CD14-positive monocyte (primary cell): ENCODE results near the gene AHSG. TPM values are rescaled to one million over a fixed set of nuclear protein-coding genes. Genes with fewer than 3 reads are reported as not detected.

Experiments used
- DNase-seq, 3 donors: peaks; one replicate each; pipeline ENCODE4 v3.0.0-alpha.2; 2011 to 2022
- H2AFZ ChIP-seq: 2 replicates; pipeline ENCODE4 v1.6.0; 2012; ENCODE audit warnings: mild to moderate bottlenecking, low read depth, low read length, inconsistent platforms; ENCODE audit not compliant: insufficient read depth, poor library complexity, severe bottlenecking
- H3K27ac ChIP-seq, 2 donors: 1 replicate in 1 of 2; 2 replicates in 1 of 2; pipeline ENCODE4 v1.5.1; 2012 to 2013; ENCODE audit warnings: low read length in 2 of 2, control low read depth in 1 of 2, inconsistent platforms in 1 of 2, low read depth in 1 of 2, mild to moderate bottlenecking in 1 of 2
- H3K27me3 ChIP-seq, 2 donors: one replicate each; pipeline versions ENCODE4 v1.6.0 to v1.6.1; 2011 to 2013; ENCODE audit warnings: low read length in 2 of 2; ENCODE audit not compliant: control insufficient read depth in 2 of 2, insufficient read depth in 2 of 2
- H3K36me3 ChIP-seq, 2 donors: replicated peaks in 1 of 2; 1 replicate in 1 of 2; 2 replicates in 1 of 2; pipeline versions ENCODE4 v1.5.1 to v1.6.1; 2012 to 2013; ENCODE audit warnings: low read length in 2 of 2, control low read depth in 1 of 2, inconsistent platforms in 1 of 2, mild to moderate bottlenecking in 1 of 2; ENCODE audit not compliant: insufficient read depth in 2 of 2, control insufficient read depth in 1 of 2
- H3K4me1 ChIP-seq, 2 donors: 1 replicate in 1 of 2; 2 replicates in 1 of 2; pipeline versions ENCODE4 v1.5.1 to v1.6.1; 2012 to 2013; ENCODE audit warnings: low read length in 2 of 2, control low read depth in 1 of 2, inconsistent platforms in 1 of 2, mild to moderate bottlenecking in 1 of 2, moderate library complexity in 1 of 2; ENCODE audit not compliant: insufficient read depth in 2 of 2, control insufficient read depth in 1 of 2
- H3K4me2 ChIP-seq: replicated peaks from 2 replicates; pipeline ENCODE3; 2012; ENCODE audit warnings: low read length, moderate library complexity, mild to moderate bottlenecking; ENCODE audit not compliant: poor library complexity, severe bottlenecking; ENCODE audit errors: extremely low read depth
- H3K4me3 ChIP-seq, 3 experiments: fragments of 200-600 bp in 1 of 3; sonication (generic) in 1 of 3; replicated peaks in 1 of 3; 1 replicate in 2 of 3; 2 replicates in 1 of 3; pipeline ENCODE4 v1.5.1; 2011 to 2013; ENCODE audit warnings: low read length in 3 of 3, mild to moderate bottlenecking in 3 of 3, control low read depth in 2 of 3, low read depth in 2 of 3, inconsistent platforms in 1 of 3, moderate library complexity in 1 of 3
- H3K79me2 ChIP-seq: 2 replicates; pipeline ENCODE4 v1.6.0; 2012; ENCODE audit warnings: mild to moderate bottlenecking, control low read depth, inconsistent platforms, low read length, moderate library complexity; ENCODE audit not compliant: insufficient read depth
- H3K9ac ChIP-seq: 2 replicates; pipeline ENCODE4 v1.6.0; 2017; ENCODE audit warnings: low read length, mild to moderate bottlenecking; ENCODE audit not compliant: insufficient read depth, poor library complexity, severe bottlenecking
- H3K9me3 ChIP-seq, 2 donors: replicated peaks in 1 of 2; 1 replicate in 1 of 2; 2 replicates in 1 of 2; pipeline versions ENCODE4 v1.5.1 to v1.6.1; 2012 to 2013; ENCODE audit warnings: low read length in 2 of 2, control low read depth in 1 of 2; ENCODE audit not compliant: control insufficient read depth in 1 of 2, insufficient read depth in 1 of 2
- H4K20me1 ChIP-seq: 2 replicates; pipeline ENCODE4 v1.6.0; 2012; ENCODE audit warnings: mild to moderate bottlenecking, low read length, control low read depth, moderate library complexity; ENCODE audit not compliant: insufficient read depth
- H3K27ac Mint-ChIP-seq, 7 donors: one replicate each; pipeline ENCODE4 v1.8.0; 2020; ENCODE audit warnings: mild to moderate bottlenecking in 7 of 7, mixed read lengths in 7 of 7, moderate library complexity in 6 of 7, inconsistent platforms in 2 of 7
- H3K27me3 Mint-ChIP-seq, 3 donors: one replicate each; pipeline ENCODE4 v1.8.0; 2021 to 2022; ENCODE audit warnings: low read depth in 3 of 3, mild to moderate bottlenecking in 3 of 3, mixed read lengths in 3 of 3, moderate library complexity in 3 of 3, inconsistent platforms in 1 of 3
- H3K36me3 Mint-ChIP-seq, 2 donors: one replicate each; pipeline ENCODE4 v1.8.0; 2020; ENCODE audit warnings: mixed read lengths in 2 of 2, inconsistent platforms in 1 of 2, mild to moderate bottlenecking in 1 of 2
- H3K4me1 Mint-ChIP-seq: one replicate; pipeline ENCODE4 v1.8.0; 2020; ENCODE audit warnings: mild to moderate bottlenecking, mixed read lengths
- H3K4me3 Mint-ChIP-seq, 2 donors: one replicate each; pipeline ENCODE4 v1.8.0; 2020; ENCODE audit warnings: mild to moderate bottlenecking in 2 of 2, mixed read lengths in 2 of 2, moderate library complexity in 1 of 2
- H3K9me3 Mint-ChIP-seq, 7 donors: one replicate each; pipeline ENCODE4 v1.8.0; 2020 to 2022; ENCODE audit warnings: mixed read lengths in 7 of 7, mild to moderate bottlenecking in 6 of 7, moderate library complexity in 6 of 7, inconsistent platforms in 2 of 7
- CTCF ChIP-seq: fragments of 200-600 bp; IDR thresholded peaks from one replicate; pipeline ENCODE4 v1.8.0; 2022; ENCODE audit warnings: antibody characterized with exemption, mild to moderate bottlenecking
- WGBS: methylation state at CpG from one replicate; pipeline ENCODE4 v1.1.5; 2013; ENCODE audit warnings: missing lambda C conversion rate; ENCODE audit not compliant: insufficient coverage; 5-methylcytosine and 5-hydroxymethylcytosine counted together
- intact Hi-C, 2 donors: fragments of 100-400 bp; cut with micrococcal nuclease; formaldehyde crosslinking; loops; one replicate each; pipeline versions ENCODE4 v1.15.0 to v1.15.1; 2023
- polyA plus RNA-seq, 3 donors: library from polyadenylated mRNA; depleted of rRNA in 1 of 3; unstranded in 2 of 3; stranded (reverse) in 1 of 3; fragments of 300-500 nt in 2 of 3; fragments of >200 nt in 1 of 3; fragmentation: Illumina TruSeq in 2 of 3; gene quantifications; 1 replicate in 2 of 3; 2 replicates in 1 of 3; pipeline ENCODE4 v1.2.3, GENCODE V29; 2012 to 2021

The AHSG gene
- polyA plus RNA-seq, 3 donors: not detected

- Mint-ChIP-seq H3K27me3 (peaks cover 18 to 22% (median 21%) of the 10 kb centered on the region in 3 donors), H3K36me3 (no peaks in the 10 kb centered on the region), H3K27ac (no peak overlapping the region), H3K9me3 (no peaks in the 10 kb centered on the region), H3K4me1 (peaks cover 13% of the 10 kb centered on the region), H3K4me3 (no peak overlapping the region)
- WGBS: no CpG with 5 or more reads among the region's 5 CpGs
- intact Hi-C loops: loop anchor here (5.0 to 10.0 kb wide), 2 partner anchors 635 to 637 kb away; no protein-coding TSS in a partner anchor
- Histone ChIP-seq H3K36me3 (no peaks in the 10 kb centered on the region), H3K79me2 (no peaks in the 10 kb centered on the region), H3K27me3 (peaks cover 5 to 19% of the 10 kb centered on the region in 2 donors), H4K20me1 (no peaks in the 10 kb centered on the region), H3K4me1 (peaks cover 6 to 10% of the 10 kb centered on the region in 2 donors), H3K9ac (no peak overlapping the region), H3K9me3 (no peaks in the 10 kb centered on the region), H3K4me3 (no peak overlapping the region), H3K4me2 (no peak overlapping the region), H3K27ac (no peak overlapping the region), H2AFZ (no peak overlapping the region)
- no peak for TF ChIP-seq CTCF
- DNase-seq: no peak
These were observed 6.9 kb downstream of the AHSG start for GRCh38 chr3:186619787-186620212.

GRCh38 chr3:186620213-186621092 is 7.6 kb downstream of the AHSG start:
- Histone ChIP-seq H2AFZ (no peak overlapping the region), H3K27ac (no peak overlapping the region), H3K9ac (no peak overlapping the region), H3K4me3 (no peak overlapping the region), H3K79me2 (no peaks in the 10 kb centered on the region), H3K4me2 (no peak overlapping the region), H3K27me3 (peaks cover 5 to 14% of the 10 kb centered on the region in 2 donors), H3K4me1 (peaks cover 6 to 10% of the 10 kb centered on the region in 2 donors), H4K20me1 (no peaks in the 10 kb centered on the region), H3K36me3 (no peaks in the 10 kb centered on the region), H3K9me3 (no peaks in the 10 kb centered on the region)
- 92% methylated on average over 11 of the region's 17 CpGs for WGBS
- Mint-ChIP-seq H3K27me3 (peaks cover 14 to 20% (median 18%) of the 10 kb centered on the region in 3 donors), H3K4me3 (no peak overlapping the region), H3K4me1 (peaks cover 11% of the 10 kb centered on the region), H3K36me3 (no peaks in the 10 kb centered on the region), H3K27ac (no peak overlapping the region), H3K9me3 (no peaks in the 10 kb centered on the region)
- intact Hi-C loops: no loop called here
- no peak for TF ChIP-seq CTCF
- DNase-seq: no peak
